WTC11 (cell line): ENCODE data around the gene FHIT. TPM values are rescaled to one million over a fixed set of nuclear protein-coding genes. Genes with fewer than 3 reads are reported as not detected.

Source experiments
- ATAC-seq: fragments of 200-7000 bp; cut with Tn5 transposase; 2 replicates; pipeline ENCODE4 v1.10.0; 2021; ENCODE audit warnings: mild to moderate bottlenecking, moderate library complexity
- CTCF ChIA-PET: fragments of 300-600 bp; sonication (Branson Sonifier 250); formaldehyde crosslinking; loops from one replicate; lab custom pipeline; 2021; ENCODE audit warnings: antibody characterized with exemption; lab: Charles Lee
- POLR2A ChIA-PET: fragments of 350-600 bp; sonication (Branson Sonifier 250); formaldehyde crosslinking; loops from one replicate; lab custom pipeline; 2021; ENCODE audit warnings: antibody characterized with exemption; lab: Charles Lee
- DNase-seq: peaks from one replicate; pipeline ENCODE4 v3.0.0; 2021; ENCODE audit warnings: low spot score
- H3K27ac Mint-ChIP-seq: 2 replicates; pipeline ENCODE4 v1.8.0; 2021; ENCODE audit warnings: mixed read lengths
- H3K27me3 Mint-ChIP-seq: 2 replicates; pipeline ENCODE4 v1.8.0; 2021; ENCODE audit warnings: low read depth, mild to moderate bottlenecking, moderate library complexity, mixed read lengths
- H3K36me3 Mint-ChIP-seq: 2 replicates; pipeline ENCODE4 v1.8.0; 2021; ENCODE audit warnings: mixed read lengths
- H3K4me1 Mint-ChIP-seq: 2 replicates; pipeline ENCODE4 v1.8.0; 2022; ENCODE audit warnings: mixed read lengths
- H3K4me3 Mint-ChIP-seq: 2 replicates; pipeline ENCODE4 v1.8.0; 2021; ENCODE audit warnings: mild to moderate bottlenecking, moderate library complexity, mixed read lengths
- H3K9me3 Mint-ChIP-seq: 2 replicates; pipeline ENCODE4 v1.8.0; 2021; ENCODE audit warnings: mixed read lengths
- AR ChIP-seq: fragments of 250-450 bp; sonication (Bioruptor Pico); IDR thresholded peaks from 2 replicates; pipeline ENCODE4 v1.9.0; 2021; ENCODE audit warnings: mild to moderate bottlenecking
- ATF6 ChIP-seq: sonication (generic); formaldehyde crosslinking; IDR thresholded peaks from 2 replicates; pipeline ENCODE4 v1.8.1; 2023; ENCODE audit warnings: mild to moderate bottlenecking, missing genetic modification reagents
- FOXJ3 ChIP-seq: sonication (generic); formaldehyde crosslinking; IDR thresholded peaks from 2 replicates; pipeline ENCODE4 v1.9.0; 2021; ENCODE audit warnings: missing genetic modification reagents, mild to moderate bottlenecking, borderline replicate concordance
- GRHL2 ChIP-seq: fragments of 250-450 bp; sonication (Bioruptor Pico); IDR thresholded peaks from 2 replicates; pipeline ENCODE4 v1.8.0; 2022; ENCODE audit warnings: mild to moderate bottlenecking, moderate library complexity; ENCODE audit not compliant: insufficient replicate concordance, severe bottlenecking
- GTF2I ChIP-seq: fragments of 250-450 bp; sonication (Bioruptor Pico); conservative IDR thresholded peaks from 2 replicates; pipeline ENCODE4 v1.4.0; 2021; ENCODE audit warnings: mild to moderate bottlenecking
- JUN ChIP-seq: sonication (generic); formaldehyde crosslinking; IDR thresholded peaks from 2 replicates; pipeline ENCODE4 v1.8.0; 2023; ENCODE audit warnings: mild to moderate bottlenecking, missing genetic modification reagents
- MLX ChIP-seq: sonication (generic); formaldehyde crosslinking; IDR thresholded peaks from 2 replicates; pipeline ENCODE4 v1.8.1; 2023; ENCODE audit warnings: mild to moderate bottlenecking, missing genetic modification reagents, moderate library complexity
- PRRX2 ChIP-seq: fragments of 250-450 bp; sonication (Bioruptor Pico); IDR thresholded peaks from 2 replicates; pipeline ENCODE4 v1.8.0; 2021; ENCODE audit warnings: mild to moderate bottlenecking
- TEAD1 ChIP-seq: sonication (generic); formaldehyde crosslinking; IDR thresholded peaks from 2 replicates; pipeline ENCODE4 v1.8.0; 2022; ENCODE audit warnings: mild to moderate bottlenecking, missing genetic modification reagents
- USF1 ChIP-seq: sonication (generic); formaldehyde crosslinking; IDR thresholded peaks from 2 replicates; pipeline ENCODE4 v1.8.0; 2022; ENCODE audit warnings: mild to moderate bottlenecking, missing genetic modification reagents
- ZBTB43 ChIP-seq: sonication (generic); formaldehyde crosslinking; IDR thresholded peaks from 2 replicates; pipeline ENCODE4 v1.8.1; 2023; ENCODE audit warnings: mild to moderate bottlenecking, missing genetic modification reagents
- ZNF121 ChIP-seq: sonication (generic); formaldehyde crosslinking; IDR thresholded peaks from 2 replicates; pipeline ENCODE4 v1.8.0; 2023; ENCODE audit warnings: missing genetic modification reagents
- ZNF512 ChIP-seq: sonication (generic); formaldehyde crosslinking; IDR thresholded peaks from 2 replicates; pipeline ENCODE4 v1.8.1; 2022; ENCODE audit warnings: missing genetic modification reagents, borderline replicate concordance
- total RNA-seq: library from RNA; stranded (reverse); gene quantifications from 3 replicates; pipeline ENCODE4 v1.2.3, GENCODE V29; 2021
- TF ChIP-seq, protein P1 (sequence below): fragments of 250-450 bp; sonication (Bioruptor Pico); conservative IDR thresholded peaks from 2 replicates; pipeline ENCODE4 v1.9.0; 2021; ENCODE audit warnings: mild to moderate bottlenecking

FHIT gene
- total RNA-seq, 1 experiment from 2014 or later: 2.6 TPM

DNA sequence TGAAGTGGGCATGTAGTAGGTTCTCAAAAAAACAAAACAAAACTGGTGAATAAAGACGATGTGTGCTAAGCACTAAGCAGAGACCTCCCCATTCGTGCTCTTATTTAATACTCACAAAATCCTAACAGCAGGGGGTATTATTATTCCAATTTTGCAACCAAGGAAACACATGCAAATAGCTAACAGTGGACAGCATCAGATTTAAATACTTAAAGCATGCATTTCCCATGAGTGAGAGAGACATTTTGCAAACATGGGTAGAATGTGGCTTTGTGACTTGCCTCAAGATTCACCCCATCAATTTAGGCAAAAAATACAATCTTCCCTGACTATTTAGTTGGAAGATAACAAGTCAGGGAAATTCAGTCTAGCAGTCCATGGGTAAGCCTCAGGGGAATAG, 1255.2 kb downstream of the FHIT start (continued):
- TF ChIP-seq, protein P1, sequence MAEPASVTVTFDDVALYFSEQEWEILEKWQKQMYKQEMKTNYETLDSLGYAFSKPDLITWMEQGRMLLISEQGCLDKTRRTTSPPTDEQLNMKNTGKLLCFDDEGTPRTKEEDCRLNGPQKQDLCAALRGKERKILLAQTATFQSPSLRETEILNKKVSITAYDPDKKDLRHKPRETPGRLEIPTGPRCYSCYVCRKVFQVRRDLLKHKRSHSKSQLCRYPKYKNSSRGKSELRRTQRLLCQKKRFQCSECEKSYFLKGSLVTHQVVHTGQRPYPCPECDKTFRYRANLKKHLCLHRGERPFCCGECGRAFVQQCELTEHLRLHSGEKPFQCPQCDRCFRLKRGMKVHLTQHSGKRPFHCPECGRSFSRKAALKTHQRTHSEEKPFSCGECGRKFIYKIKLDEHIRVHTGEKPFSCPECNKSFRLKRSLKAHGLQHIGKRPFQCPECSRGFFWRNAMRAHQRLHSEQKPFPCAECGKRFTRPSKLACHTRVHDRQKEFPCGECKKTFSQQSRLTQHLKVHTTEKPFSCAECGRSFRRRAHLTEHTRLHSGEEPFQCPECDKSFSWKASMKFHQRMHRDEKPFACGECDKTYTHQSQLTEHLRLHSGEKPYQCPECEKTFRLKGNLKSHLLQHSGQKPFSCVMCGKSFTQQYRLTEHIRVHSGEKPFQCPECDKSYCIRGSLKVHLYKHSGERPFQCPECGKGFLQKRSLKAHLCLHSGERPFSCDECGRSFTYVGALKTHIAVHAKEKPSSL: no peak

GRCh38 chr3:59995563-59995962, 1255.7 kb downstream of the FHIT start:
- Mint-ChIP-seq H3K9me3 (peaks cover 5% of the 10 kb centered on the region; the same call in 1 of the 2 replicates), H3K4me3 (no peak overlapping the region), H3K4me1 (peaks cover 33% of the 10 kb centered on the region), H3K36me3 (no peaks in the 10 kb centered on the region), H3K27me3 (no peaks in the 10 kb centered on the region), H3K27ac (no peak overlapping the region)
- TF ChIP-seq TEAD1 (CRISPR knock-in tag): no peak
- TF ChIP-seq AR: no peak
- no peak for TF ChIP-seq JUN
- no peak for TF ChIP-seq MLX (CRISPR knock-in tag)
- TF ChIP-seq ZBTB43 (CRISPR knock-in tag): no peak
- TF ChIP-seq PRRX2 (CRISPR knock-in tag): no peak
- TF ChIP-seq GTF2I (CRISPR knock-in tag): no peak
- no peak for TF ChIP-seq ATF6
- no peak for TF ChIP-seq GRHL2 (CRISPR knock-in tag)
- TF ChIP-seq USF1 (CRISPR knock-in tag): no peak
- no peak for TF ChIP-seq ZNF121
- no peak for TF ChIP-seq ZNF512 (CRISPR knock-in tag)
- TF ChIP-seq FOXJ3 (CRISPR knock-in tag): no peak
- CTCF ChIA-PET: no interaction called here
- POLR2A ChIA-PET: no interaction called here
- DNase-seq (no peak), ATAC-seq (no peak)
